GM19395 (cell line): Measurements from ENCODE around the gene CATSPERE.
A peak's percentile ranks its signal among the peaks of the same experiment; 100 is the strongest.
"Not testable (repeated sequence)": the region's sequence is repeated elsewhere in the genome, so short reads cannot be mapped to it uniquely, and the experiment has no call there.

Source experiments
- ATAC-seq: cut with Tn5 transposase; IDR thresholded peaks from one replicate; pipeline ENCODE4 v1.9.1; 2021; ENCODE audit warnings: mild to moderate bottlenecking, moderate library complexity; ENCODE audit not compliant: unreplicated experiment

CATSPERE gene

GRCh38 chr1:244515680-244516079 is 54.6 kb downstream of the CATSPERE start:
- no peak for ATAC-seq

GRCh38 chr1:244536316-244536715 is 75.2 kb downstream of the CATSPERE start:
- no peak for ATAC-seq

DNA sequence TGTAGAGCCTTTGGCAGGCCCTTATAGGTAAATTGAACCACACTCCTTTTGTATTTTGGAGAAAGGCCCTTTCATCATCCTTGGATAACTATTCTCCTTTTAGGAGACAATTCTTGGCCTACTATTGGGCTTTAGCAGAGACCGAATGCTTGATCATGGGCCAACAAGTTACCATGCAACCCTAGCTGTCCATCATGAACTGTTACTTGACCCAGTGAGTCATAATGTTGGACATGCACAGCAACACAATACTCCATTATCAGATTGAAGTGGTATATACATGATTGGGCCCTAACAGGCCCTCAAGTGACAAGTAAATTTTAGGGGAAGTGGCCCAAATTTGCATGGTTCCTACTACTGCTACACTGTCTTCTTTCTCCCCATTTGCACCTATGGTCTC is 84.4 kb downstream of the CATSPERE start:
- no peak for ATAC-seq

DNA sequence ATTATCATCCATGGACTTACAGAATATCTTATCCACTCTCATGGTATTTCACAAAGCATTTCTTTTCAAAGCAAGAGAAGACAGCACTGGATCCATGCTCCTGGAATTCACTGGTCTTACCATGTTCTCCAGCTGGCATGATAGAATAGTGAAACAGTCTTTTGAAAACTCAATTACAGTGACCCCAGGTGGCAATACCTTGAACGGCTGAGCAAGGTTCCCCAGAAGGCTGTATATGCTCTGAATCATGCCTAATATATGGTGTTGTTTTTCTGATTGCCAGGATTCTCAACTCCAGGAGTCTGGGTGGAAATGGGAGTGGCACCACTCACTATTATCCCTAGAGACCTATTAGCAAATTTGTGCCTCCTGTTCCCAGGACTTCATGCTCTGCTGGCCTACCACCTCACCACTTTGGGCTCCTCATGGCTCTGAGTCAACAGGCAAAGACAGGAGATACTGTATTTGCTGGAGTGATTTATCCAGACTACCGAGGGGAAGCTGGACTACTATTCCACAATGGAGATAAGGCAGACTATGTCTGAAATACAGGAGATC is 87.6 kb downstream of the CATSPERE start:
- no peak for ATAC-seq

DNA sequence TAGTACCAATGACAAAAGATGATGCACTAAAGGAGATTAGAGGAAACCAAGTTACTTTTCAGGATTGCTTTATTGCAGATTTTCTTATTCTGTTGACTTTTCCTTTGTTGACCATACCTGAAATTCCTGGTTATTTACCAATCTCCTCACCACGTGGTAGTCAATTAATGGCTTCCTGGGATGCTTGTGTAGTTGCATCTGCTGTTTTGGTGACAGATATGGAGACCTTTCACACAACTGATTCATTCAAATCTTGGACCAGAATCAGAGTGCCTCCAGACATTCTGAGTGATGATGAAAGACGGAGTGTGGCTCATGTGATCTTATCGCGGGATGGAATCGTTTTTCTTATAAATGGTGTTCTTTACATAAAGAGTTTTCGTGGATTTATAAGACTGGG is 91.3 kb downstream of the CATSPERE start:
- no peak for ATAC-seq

DNA sequence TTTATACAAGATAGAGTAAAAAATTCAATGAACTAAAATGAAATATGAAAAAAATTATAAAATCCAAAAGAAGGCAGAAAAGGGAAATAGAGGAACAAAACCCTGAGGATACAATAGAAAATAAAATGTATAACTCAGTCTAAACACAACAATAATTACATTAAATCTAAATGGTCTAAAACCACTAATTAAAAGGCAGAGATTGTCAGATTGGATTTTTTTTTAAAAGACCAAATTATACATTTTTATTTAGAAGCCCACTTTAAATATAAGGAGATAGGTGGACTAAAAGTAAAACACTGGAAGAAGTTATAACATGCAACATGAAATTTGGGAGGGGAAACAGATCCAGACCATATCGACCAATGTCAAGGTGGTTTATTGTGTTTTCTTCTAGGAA is 95.2 kb downstream of the CATSPERE start:
- ATAC-seq = no peak

- ATAC-seq = no peak
Observed at GRCh38 chr1:244557565-244557964, 96.5 kb downstream of the CATSPERE start.

DNA sequence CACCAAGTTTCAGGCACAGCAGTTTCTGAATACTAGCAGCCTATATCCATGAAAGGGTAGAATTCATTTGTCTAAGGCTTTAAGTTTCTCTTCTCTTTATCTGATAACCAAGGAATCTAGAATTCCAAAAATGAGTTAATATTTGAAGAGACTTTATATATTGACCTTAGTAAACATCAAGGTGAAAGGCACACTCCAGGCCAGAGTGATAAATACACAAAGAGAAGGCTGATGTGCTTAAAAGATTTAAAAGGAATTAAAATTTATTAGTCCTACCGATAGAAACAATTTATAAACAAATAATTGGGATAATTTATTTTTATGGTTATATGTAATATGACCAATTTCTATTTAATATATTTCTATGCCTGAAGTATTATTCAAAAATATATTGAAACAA is 98.5 kb downstream of the CATSPERE start:
- no peak for ATAC-seq

DNA sequence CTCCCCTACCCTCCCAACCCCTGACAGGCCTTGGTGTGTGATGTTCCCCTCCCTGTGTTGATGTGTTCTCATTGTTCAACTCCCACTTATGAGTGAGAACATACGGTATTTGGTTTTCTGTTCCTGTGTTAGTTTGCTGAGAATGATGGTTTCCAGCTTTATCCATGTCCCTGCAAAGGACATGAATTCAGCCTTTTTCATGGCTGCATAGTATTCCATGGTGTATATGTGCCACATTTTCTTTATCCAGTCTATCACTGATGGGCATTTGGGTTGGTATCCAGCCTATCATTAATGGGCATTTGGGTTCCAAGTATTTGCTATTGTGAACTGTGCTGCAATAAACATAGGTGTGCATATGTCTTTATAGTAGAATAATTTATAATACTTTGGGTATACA is 101.8 kb downstream of the CATSPERE start:
- ATAC-seq = not testable (repeated sequence)

GRCh38 chr1:244573768-244574167 is 112.7 kb downstream of the CATSPERE start:
- no peak for ATAC-seq

DNA sequence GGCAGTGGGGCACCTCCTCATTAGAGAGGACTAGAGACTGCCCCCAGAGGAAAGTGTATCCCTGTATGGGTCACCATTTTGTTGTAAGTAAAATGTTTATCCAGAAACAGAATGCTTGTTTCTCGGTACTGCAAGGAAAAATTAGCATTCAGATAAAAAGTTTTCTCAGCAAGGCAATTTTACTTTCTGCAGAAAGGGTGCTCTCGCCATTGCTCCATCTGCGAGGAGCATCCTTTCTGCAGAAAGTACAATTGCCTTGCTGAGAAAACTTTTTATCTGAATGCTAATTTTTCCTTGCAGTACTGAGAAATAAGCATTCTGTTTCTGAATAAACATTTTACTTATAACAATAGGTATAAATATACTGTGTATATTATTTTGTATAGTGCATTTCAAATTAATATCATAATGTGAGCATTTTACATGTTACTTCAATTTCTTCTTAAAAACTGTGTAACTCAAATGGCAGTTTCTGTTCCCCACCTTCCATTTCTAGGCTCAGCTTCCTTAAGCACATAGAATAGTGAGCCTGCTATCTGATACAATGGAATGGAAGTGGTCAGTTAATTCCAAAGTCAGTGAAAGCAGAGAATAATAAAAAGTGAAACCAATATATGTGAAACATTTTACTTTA is 115.3 kb downstream of the CATSPERE start:
- ATAC-seq = no peak

GRCh38 chr1:244578205-244578604 is 117.1 kb downstream of the CATSPERE start:
- ATAC-seq = not testable (repeated sequence)

- ATAC-seq = no peak
Observed at GRCh38 chr1:244583358-244583982, 122.4 kb downstream of the CATSPERE start.

GRCh38 chr1:244585867-244586266 is 124.8 kb downstream of the CATSPERE start:
- ATAC-seq = no peak

GRCh38 chr1:244590670-244591069 is 129.6 kb downstream of the CATSPERE start:
- no peak for ATAC-seq

DNA sequence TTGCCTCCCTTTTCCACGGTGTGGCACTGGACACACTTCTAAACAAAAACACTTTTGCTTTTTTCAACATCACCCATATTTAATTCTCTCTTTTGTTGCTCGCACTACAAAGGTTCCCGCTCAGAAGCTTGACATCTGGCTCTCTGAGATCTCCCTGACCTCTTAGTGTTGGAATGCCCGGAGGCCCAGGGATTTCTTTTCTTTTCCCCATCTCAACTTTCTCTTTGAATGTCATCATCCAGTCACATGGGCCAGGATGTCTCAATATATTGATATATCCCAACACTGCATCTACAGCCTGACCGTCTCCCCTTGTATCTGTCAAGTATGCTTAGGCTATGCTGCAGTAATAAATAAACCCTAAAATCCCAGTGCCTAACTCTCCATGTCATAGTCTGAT is 137.5 kb downstream of the CATSPERE start:
- no peak for ATAC-seq

DNA sequence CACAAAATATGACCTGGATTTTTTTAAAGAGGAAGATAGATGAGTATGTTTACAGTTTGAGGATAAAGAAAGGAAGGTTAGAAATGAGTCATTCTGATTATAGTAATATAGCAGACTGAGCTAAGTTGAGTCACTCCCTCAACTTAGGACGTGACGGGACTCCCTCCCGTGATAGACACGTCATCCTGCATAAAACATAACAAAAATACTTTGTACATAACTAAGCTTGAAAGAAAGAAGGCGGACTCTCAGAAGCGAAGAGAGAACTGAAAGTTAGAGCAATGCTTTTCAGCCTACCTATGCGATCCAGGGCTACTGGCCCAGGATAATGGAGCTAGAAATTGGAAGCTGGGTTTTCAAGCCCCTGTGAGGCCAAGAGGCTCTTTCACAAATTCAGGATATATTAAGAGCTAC is 138.9 kb downstream of the CATSPERE start:
- ATAC-seq = peak; percentile 94

DNA sequence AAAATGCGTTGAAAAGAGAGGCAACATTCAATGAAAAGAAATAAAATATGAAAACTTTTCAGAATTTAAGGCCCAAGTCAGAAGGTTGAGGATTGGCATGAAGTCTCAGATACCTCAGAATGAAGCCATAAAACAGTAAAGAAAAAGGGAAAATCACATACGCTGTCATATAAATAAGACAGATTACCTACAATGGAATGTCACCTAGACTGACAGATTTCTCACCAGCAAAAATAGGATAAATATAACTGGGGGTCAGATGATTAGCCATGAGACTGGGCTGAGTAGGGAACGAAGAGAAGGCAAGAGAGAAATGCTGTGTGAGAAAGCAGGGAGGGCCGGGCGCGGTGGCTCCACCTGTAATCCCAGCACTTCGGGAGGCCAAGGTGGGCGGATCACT is 140.3 kb downstream of the CATSPERE start:
- no peak for ATAC-seq

DNA sequence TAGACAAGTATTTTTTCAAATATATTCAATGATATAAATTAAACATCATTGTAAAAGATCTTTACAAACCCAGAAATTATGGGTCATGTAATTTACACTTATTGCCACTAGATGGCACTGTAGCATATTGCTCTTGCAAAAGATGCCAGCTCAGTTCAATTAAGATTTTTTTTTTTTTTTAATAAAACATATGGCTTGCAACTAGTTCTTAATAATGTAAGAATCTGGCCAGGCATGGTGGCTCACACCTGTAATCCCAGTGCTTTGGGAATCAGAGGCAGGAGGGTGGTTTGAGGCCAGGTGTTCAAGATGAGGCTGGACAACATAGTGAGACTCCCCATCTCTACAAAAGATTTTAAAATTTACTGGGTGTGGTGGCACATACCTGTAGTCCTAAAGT is 142.4 kb downstream of the CATSPERE start:
- ATAC-seq = no peak

DNA sequence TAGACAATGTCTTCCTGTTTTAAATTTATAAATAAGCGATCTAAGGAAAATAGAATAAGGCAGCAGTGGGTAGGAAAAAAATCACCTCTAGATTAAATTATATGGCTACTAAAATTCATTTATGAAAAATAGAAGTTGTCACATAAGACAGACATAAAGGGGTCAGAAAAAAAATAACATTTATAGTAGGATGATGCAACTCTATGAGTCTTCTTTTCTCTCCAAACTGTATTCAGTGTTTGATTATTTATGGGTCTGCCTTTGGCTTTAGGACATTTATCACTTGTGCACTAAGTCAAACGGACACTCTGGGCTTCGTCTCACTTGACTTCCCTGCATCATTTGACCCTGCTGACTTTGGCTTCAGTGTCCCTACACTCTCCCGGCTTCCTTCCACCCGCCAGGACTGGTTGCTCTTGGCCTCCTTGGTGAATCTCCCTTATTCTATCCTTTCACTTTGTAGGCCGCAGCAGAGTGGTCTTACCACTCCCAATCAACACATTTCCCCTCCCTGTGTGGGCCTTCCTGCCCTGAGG is 144.8 kb downstream of the CATSPERE start:
- no peak for ATAC-seq

GRCh38 chr1:244614113-244614836 is 153.2 kb downstream of the CATSPERE start:
- no peak for ATAC-seq

DNA sequence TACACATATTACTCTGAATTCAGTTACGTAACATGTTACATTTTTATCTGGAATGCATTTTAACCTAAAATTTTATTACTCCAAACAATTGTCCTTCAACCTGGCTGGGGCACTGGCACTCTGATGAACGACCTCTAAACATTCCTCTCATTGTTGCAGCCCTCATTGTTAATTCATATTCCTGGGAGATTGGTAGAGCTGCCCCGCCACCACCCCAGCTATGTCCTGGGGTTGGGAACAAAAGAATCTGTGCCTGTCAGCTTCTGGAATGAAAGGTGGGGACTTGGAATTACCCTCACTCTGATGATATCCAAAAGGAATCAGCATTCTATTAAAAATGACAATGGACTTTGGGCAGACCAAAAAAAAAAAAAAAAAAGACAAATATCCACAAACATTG is 153.8 kb downstream of the CATSPERE start:
- no peak for ATAC-seq
